NCI-H187 (cell line): Measurements from ENCODE around the gene ZNRF1.

ENCODE experiments used
- DNase-seq, 2 experiments: peaks; one replicate each; lab custom pipeline; 2025; lab: John Stamatoyannopoulos, UW

ZNRF1 gene

DNA sequence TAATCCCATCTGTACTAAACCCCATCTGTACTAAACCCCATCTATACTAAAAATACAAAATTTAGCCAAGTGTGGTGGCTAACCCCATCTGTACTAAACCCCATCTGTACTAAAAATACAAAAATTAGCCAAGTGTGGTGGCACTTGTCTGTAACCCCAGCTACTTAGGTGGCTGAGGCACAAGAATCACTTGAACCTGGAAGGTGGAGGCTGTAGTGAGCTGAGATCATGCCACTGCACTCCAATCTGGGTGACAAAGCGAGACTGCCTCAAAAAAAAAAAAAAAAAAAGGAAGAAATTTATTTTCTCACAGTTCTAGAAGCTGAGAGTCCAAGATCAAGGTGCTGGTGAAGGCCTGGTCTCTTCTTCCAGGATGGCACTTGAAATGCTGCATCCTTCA lies 161.6 kb downstream of the ZNRF1 start:
- DNase-seq, result no peak
